ENCODE measurements around the gene KAZN. TPM values are rescaled to one million over a fixed set of nuclear protein-coding genes. Genes with fewer than 3 reads are reported as not detected.

KAZN gene
- total and polyA plus RNA-seq, 2 experiments from 2014 or later, result 7.9 to 15.6 TPM

DNA sequence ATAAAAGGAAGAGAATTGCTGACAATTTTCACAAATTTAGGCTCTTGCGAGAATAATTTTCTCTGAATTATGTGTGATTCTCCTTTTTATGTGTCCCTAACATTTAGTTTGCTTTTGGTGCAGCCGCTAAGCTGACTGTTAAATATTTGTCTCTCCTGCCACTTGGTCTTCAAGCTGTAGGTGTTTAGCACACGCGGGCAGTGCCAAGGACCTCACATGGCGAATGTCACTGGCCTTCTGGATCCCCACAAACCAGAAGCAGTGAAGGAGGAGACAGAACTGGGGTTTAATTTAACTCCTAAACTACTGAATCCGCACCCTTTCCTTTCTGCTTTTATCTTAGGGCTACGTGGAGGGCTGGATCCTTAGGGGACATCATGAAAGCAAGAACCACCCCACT, 120.0 kb downstream of the KAZN start:
- 95% methylated on average over 7 of the region's 7 CpGs for WGBS (ENCODE audit: low lambda C conversion rate, missing lambda C conversion rate)
- TF ChIP-seq, protein P1, sequence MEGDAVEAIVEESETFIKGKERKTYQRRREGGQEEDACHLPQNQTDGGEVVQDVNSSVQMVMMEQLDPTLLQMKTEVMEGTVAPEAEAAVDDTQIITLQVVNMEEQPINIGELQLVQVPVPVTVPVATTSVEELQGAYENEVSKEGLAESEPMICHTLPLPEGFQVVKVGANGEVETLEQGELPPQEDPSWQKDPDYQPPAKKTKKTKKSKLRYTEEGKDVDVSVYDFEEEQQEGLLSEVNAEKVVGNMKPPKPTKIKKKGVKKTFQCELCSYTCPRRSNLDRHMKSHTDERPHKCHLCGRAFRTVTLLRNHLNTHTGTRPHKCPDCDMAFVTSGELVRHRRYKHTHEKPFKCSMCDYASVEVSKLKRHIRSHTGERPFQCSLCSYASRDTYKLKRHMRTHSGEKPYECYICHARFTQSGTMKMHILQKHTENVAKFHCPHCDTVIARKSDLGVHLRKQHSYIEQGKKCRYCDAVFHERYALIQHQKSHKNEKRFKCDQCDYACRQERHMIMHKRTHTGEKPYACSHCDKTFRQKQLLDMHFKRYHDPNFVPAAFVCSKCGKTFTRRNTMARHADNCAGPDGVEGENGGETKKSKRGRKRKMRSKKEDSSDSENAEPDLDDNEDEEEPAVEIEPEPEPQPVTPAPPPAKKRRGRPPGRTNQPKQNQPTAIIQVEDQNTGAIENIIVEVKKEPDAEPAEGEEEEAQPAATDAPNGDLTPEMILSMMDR (IDR thresholded peaks at IDR 0.05; ENCODE audit: poor library complexity), result no peak
- no peak for TF ChIP-seq EZH2 (IDR thresholded peaks at IDR 0.05; ENCODE audit: borderline replicate concordance)
- TF ChIP-seq EZH2phosphoT487 (IDR thresholded peaks at IDR 0.05; ENCODE audit: low read depth, severe bottlenecking, unreplicated experiment), result no peak

DNA sequence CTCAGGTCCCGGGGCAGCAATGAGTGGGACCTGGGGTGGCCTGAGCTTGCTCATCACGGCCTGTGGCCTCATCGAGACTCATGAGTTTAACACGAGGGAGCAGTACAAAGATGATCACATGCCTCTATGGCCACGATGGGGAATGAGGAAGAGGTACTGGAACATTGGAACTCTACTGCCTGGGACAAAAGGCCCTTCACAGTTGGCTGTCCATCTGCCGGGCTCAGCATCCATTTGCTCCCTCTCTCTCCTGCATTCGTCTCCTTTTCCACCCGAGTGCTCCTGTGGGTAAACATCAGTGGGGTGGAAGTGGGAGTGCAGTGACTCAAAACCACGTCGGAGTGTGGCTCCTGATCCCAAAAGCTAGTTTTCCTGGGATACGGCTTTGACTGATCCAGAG, 124.9 kb downstream of the KAZN start:
- no peak for DNase-seq (ENCODE audit: low spot score)
- no peak overlapping the region for H3K4me2 ChIP-seq
- no peak for TF ChIP-seq EZH2phosphoT487 (IDR thresholded peaks at IDR 0.05; ENCODE audit: low read depth, severe bottlenecking, unreplicated experiment)
- TF ChIP-seq, protein P1 (IDR thresholded peaks at IDR 0.05; ENCODE audit: poor library complexity), result no peak
- no peak for TF ChIP-seq EZH2 (IDR thresholded peaks at IDR 0.05; ENCODE audit: borderline replicate concordance)
- no peak overlapping the region for H3K27ac ChIP-seq
- H4K20me1 ChIP-seq (ENCODE audit: insufficient read depth, poor library complexity, severe bottlenecking), result no peaks in the 10 kb centered on the region
- no peaks in the 10 kb centered on the region for H3K9me2 ChIP-seq (replicated peaks; ENCODE audit: insufficient read depth)
- H3K4me3 ChIP-seq, result no peak overlapping the region
- H3K4me1 ChIP-seq (ENCODE audit: insufficient read depth), result no peaks in the 10 kb centered on the region
- H3K79me2 ChIP-seq, result no peaks in the 10 kb centered on the region
- 90% methylated on average over 11 of the region's 11 CpGs for WGBS (ENCODE audit: low lambda C conversion rate, missing lambda C conversion rate)
- no peaks in the 10 kb centered on the region for H3K36me3 ChIP-seq (replicated peaks; ENCODE audit: insufficient read depth, low read depth)
- H2AFZ ChIP-seq, result no peak overlapping the region
- no peaks in the 10 kb centered on the region for H3K27me3 ChIP-seq
- H3K9me3 ChIP-seq (ENCODE audit: low read depth), result no peaks in the 10 kb centered on the region

More for the DNA sequence above, 120.0 kb downstream of the KAZN start:
- H3K4me3 ChIP-seq, result no peak overlapping the region
- no peaks in the 10 kb centered on the region for H3K4me1 ChIP-seq (ENCODE audit: insufficient read depth)
- no peaks in the 10 kb centered on the region for H3K27me3 ChIP-seq
- no peak overlapping the region for H2AFZ ChIP-seq
- no peak overlapping the region for H3K4me2 ChIP-seq
- no peaks in the 10 kb centered on the region for H3K9me3 ChIP-seq (ENCODE audit: low read depth)
- no peak for DNase-seq (ENCODE audit: low spot score)
- H4K20me1 ChIP-seq (ENCODE audit: insufficient read depth, poor library complexity, severe bottlenecking), result no peaks in the 10 kb centered on the region
- no peak overlapping the region for H3K27ac ChIP-seq
- H3K9me2 ChIP-seq (replicated peaks; ENCODE audit: insufficient read depth), result no peaks in the 10 kb centered on the region
- no peaks in the 10 kb centered on the region for H3K79me2 ChIP-seq
- H3K36me3 ChIP-seq (replicated peaks; ENCODE audit: insufficient read depth, low read depth), result no peaks in the 10 kb centered on the region

DNA sequence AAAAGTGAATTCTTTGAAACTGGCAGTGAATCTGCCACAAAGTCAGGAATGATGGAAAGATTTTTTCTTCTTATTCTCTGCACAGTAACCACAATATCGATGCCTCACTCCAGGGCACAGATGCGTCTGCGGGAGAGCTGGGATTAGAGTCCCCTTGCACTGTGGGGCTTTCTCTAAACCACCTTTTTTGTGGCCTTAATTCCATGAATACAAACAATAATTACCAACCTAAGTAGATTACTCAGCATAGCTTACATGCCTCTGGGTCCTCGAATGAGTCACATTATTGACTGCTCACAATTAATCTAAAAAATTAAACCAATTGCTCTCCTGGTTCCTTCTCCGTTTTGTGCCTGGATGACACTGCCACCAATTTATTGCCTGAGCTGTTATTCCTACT, 125.8 kb downstream of the KAZN start:
- Histone ChIP-seq H3K27me3 (no peaks in the 10 kb centered on the region), H4K20me1 (ENCODE audit: insufficient read depth, poor library complexity, severe bottlenecking) (no peaks in the 10 kb centered on the region), H3K4me1 (ENCODE audit: insufficient read depth) (no peaks in the 10 kb centered on the region), H3K4me2 (no peak overlapping the region), H3K79me2 (no peaks in the 10 kb centered on the region), H2AFZ (no peak overlapping the region), H3K4me3 (no peak overlapping the region), H3K36me3 (replicated peaks; ENCODE audit: insufficient read depth, low read depth) (no peaks in the 10 kb centered on the region), H3K27ac (no peak overlapping the region), H3K9me3 (ENCODE audit: low read depth) (no peaks in the 10 kb centered on the region), H3K9me2 (replicated peaks; ENCODE audit: insufficient read depth) (no peaks in the 10 kb centered on the region)
- no peak for DNase-seq (ENCODE audit: low spot score)
- 64% methylated on average over 5 of the region's 5 CpGs for WGBS (ENCODE audit: low lambda C conversion rate, missing lambda C conversion rate)
- TF ChIP-seq, protein P1 (IDR thresholded peaks at IDR 0.05; ENCODE audit: poor library complexity), result no peak
- TF ChIP-seq EZH2 (IDR thresholded peaks at IDR 0.05; ENCODE audit: borderline replicate concordance) (no peak), EZH2phosphoT487 (IDR thresholded peaks at IDR 0.05; ENCODE audit: low read depth, severe bottlenecking, unreplicated experiment) (no peak)

DNA sequence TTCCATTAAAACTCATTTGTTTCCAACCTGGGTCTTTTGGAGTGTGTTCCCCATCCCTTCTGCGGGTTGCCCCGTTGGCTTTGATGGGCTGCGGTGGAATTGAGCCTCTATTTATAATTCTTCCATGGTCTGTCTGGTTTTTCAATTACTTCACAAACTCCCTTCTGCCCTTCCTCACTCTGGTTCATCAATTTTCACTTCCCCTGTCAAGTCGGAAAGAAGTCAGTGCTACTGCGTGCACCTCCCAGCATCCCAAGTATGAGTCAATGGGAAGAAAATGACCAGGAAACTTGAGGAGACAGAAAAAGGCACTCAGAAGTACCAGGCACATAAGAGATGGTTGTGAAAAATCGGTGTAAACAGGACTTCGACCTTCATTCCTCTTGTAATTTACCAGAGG, 126.2 kb downstream of the KAZN start:
- H3K79me2 ChIP-seq, result no peaks in the 10 kb centered on the region
- no peak overlapping the region for H2AFZ ChIP-seq
- no peaks in the 10 kb centered on the region for H3K4me1 ChIP-seq (ENCODE audit: insufficient read depth)
- no peaks in the 10 kb centered on the region for H3K9me2 ChIP-seq (replicated peaks; ENCODE audit: insufficient read depth)
- WGBS (ENCODE audit: low lambda C conversion rate, missing lambda C conversion rate), result 93% methylated on average over 7 of the region's 7 CpGs
- no peaks in the 10 kb centered on the region for H3K27me3 ChIP-seq
- DNase-seq (ENCODE audit: low spot score), result no peak
- H3K4me3 ChIP-seq, result no peak overlapping the region
- TF ChIP-seq, protein P1 (IDR thresholded peaks at IDR 0.05; ENCODE audit: poor library complexity), result no peak
- TF ChIP-seq EZH2 (IDR thresholded peaks at IDR 0.05; ENCODE audit: borderline replicate concordance) (no peak), EZH2phosphoT487 (IDR thresholded peaks at IDR 0.05; ENCODE audit: low read depth, severe bottlenecking, unreplicated experiment) (no peak)
- no peaks in the 10 kb centered on the region for H3K36me3 ChIP-seq (replicated peaks; ENCODE audit: insufficient read depth, low read depth)
- no peak overlapping the region for H3K4me2 ChIP-seq
- H3K27ac ChIP-seq, result no peak overlapping the region
- H3K9me3 ChIP-seq (ENCODE audit: low read depth), result no peaks in the 10 kb centered on the region
- no peaks in the 10 kb centered on the region for H4K20me1 ChIP-seq (ENCODE audit: insufficient read depth, poor library complexity, severe bottlenecking)
